Ramos (cell line): Measurements from ENCODE around the gene BFSP1.

Source experiments
- in situ Hi-C: fragments of 300-500 bp; cut with MboI; formaldehyde crosslinking; loops from one replicate; pipeline ENCODE4 v1.14.3; 2022; ENCODE audit warnings: low sequenced_read_pairs; ENCODE audit not compliant: unreplicated experiment

Gene BFSP1

GRCh38 chr20:17558154-17558940 lies 27.2 kb upstream of the BFSP1 start:
- in situ Hi-C loops: no loop called here

DNA sequence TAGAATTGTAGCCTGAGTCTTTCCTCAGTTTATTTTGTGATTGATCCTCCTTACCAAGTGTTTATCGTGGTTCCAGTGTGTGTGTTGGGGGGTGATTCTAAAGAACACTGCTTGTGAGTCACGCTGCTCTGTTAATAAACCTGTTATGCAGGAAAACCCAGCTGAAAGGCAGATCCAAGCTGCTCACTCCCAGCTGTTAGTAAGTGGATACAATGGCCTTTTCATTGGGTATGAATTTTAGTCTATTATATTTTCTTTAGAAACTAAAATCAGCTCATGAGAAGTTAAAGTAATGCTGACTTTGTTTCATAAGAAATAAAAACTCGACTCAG lies 26.5 kb upstream of the BFSP1 start:
- in situ Hi-C loops: no loop called here

- in situ Hi-C loops: no loop called here
Measured at GRCh38 chr20:17556837-17557674, 25.9 kb upstream of the BFSP1 start.

- in situ Hi-C loops: no loop called here
Measured at GRCh38 chr20:17555106-17555505, 23.9 kb upstream of the BFSP1 start.

DNA sequence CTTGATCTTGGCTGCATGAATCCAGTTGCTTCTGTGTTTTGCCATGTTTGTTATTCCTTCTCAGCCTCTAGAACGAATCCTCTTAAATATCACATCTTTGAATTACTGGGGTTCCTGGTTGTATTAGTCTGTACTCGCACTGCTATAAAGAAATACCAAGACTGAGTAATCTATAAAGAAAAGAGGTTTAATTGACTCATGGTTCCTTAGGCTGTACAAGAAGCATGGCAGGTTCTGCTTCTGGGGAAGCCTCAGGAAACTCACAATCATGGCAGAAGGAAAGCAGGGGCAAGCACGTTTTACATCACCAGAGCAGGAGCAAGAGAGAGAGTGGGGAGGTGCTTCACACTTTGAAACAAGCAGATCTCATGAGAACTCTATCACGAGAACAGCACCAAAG lies 18.0 kb upstream of the BFSP1 start:
- in situ Hi-C loops: loop anchor here (25.0 kb wide), 1 partner anchor 363 kb away; no protein-coding TSS in a partner anchor

- in situ Hi-C loops: loop anchor here (25.0 kb wide), 1 partner anchor 367 kb away; no protein-coding TSS in a partner anchor
Measured at GRCh38 chr20:17545127-17545526, 13.9 kb upstream of the BFSP1 start.

GRCh38 chr20:17543531-17544131 lies 12.5 kb upstream of the BFSP1 start:
- in situ Hi-C loops: loop anchor here (25.0 kb wide), 1 partner anchor 369 kb away; no protein-coding TSS in a partner anchor

GRCh38 chr20:17542993-17543412 lies 11.8 kb upstream of the BFSP1 start:
- in situ Hi-C loops: loop anchor here (25.0 kb wide), 1 partner anchor 369 kb away; no protein-coding TSS in a partner anchor

GRCh38 chr20:17542481-17542880 lies 11.3 kb upstream of the BFSP1 start:
- in situ Hi-C loops: loop anchor here (25.0 kb wide), 1 partner anchor 370 kb away; no protein-coding TSS in a partner anchor

- in situ Hi-C loops: loop anchor here (25.0 kb wide), 1 partner anchor 370 kb away; no protein-coding TSS in a partner anchor
Measured at GRCh38 chr20:17541996-17542395, 10.8 kb upstream of the BFSP1 start.

DNA sequence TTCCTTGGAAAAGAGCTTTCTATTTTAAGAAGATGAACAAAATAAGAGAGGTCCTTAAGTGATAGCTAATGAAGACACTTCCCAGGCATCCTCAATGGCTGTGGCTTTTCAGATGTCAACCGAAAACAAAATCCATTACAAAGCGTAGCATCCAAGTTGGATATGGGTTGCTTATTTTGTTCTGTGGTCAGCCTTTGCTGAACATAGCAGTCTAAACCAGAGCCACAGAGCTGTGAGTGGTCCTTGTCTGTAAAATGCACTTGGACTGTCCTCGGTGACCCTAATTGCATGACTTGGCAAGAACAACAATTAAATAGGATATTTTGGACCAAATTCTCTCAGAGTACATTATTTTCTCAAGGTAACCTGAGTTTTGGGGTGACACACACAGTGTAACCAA lies 10.4 kb upstream of the BFSP1 start:
- in situ Hi-C loops: loop anchor here (25.0 kb wide), 1 partner anchor 371 kb away; no protein-coding TSS in a partner anchor

GRCh38 chr20:17538517-17539170 lies 7.5 kb upstream of the BFSP1 start:
- in situ Hi-C loops: loop anchor here (25.0 kb wide), 1 partner anchor 374 kb away; no protein-coding TSS in a partner anchor

DNA sequence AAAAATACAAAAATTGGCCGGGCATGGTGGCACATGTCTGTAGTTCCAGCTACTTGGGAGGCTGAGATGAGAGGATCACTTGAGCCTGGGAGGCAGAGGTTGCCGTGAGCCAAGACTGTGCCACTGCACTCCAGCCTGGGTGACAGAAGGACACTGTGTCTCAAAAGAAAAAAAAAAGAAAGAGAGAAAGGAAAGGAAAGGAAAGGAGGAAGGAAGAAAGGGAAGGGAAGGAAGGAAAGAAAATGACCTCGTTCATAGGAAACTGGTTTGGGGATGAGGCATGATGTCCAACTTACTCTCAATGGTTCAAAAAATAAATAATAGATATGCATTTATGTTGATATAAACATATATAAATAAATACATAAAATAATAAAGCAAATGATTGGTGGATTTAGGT lies 6.8 kb upstream of the BFSP1 start:
- in situ Hi-C loops: loop anchor here (25.0 kb wide), 1 partner anchor 374 kb away; no protein-coding TSS in a partner anchor

DNA sequence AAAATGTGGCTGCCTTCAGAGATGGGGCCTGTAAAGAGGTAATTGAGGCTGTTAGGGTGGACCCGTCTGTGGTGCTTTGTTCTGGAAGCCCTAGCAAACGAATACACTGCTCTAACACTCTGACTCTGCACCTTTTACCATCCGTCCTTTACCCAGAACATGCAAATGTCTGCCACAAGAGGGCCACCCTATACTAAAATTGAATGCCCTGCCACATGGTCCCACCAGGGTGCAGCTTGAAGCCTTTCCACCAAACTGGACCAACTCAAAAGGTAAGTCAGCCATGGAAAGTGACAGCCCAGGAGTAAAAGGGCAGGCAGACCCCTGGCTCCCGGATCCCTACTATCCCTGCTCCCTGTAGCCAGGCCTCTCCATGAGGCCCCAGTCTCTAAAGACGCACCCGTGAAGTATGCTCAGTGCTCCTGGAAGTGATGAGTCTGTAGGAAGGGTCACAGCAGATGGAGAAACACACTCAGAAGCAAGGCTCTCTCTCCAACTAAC lies 5.8 kb upstream of the BFSP1 start:
- in situ Hi-C loops: loop anchor here (25.0 kb wide), 1 partner anchor 375 kb away; no protein-coding TSS in a partner anchor

DNA sequence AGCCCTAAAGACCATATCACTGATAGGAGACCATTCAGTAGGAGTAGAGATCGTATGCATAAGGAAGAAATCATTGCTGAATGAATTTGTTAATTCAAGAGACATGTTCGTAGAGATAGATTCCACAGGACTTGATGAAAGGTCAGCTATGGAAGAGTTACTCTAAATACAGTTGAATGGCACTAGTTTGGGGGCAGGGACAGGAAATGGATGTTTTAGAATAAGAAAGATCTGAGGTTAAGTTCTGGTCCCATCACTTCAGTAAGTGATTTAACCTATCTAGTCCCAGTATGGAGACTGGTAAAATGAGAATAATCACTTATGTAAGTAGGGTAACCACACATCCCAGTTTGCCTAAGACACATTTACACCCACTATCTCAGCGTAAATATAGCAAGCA lies 2.9 kb upstream of the BFSP1 start:
- in situ Hi-C loops: loop anchor here (25.0 kb wide), 1 partner anchor 378 kb away; no protein-coding TSS in a partner anchor

DNA sequence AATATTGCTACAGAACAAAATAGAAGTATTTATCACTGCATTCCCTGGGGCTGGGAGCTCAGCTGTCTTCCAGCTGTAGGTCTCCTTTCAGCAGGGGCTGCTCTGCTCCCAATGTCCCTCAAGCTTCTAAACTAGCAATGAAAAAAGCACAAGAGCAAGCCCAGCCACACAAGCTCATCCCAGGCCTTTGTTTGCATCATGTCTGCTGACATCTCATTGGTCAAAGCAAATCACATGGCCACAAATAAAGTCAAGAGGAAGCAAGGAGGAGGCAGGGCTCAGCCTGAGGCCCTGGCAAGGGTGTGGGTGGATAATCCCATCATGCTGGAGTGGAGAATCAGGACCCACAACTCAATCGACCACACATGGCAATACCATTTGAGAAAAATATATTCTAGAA lies 2.2 kb upstream of the BFSP1 start:
- in situ Hi-C loops: loop anchor here (25.0 kb wide), 1 partner anchor 379 kb away; no protein-coding TSS in a partner anchor

GRCh38 chr20:17531665-17532025 lies 466 bp upstream of the BFSP1 start:
- in situ Hi-C loops: loop anchor here (25.0 kb wide), 1 partner anchor 381 kb away; no protein-coding TSS in a partner anchor

DNA sequence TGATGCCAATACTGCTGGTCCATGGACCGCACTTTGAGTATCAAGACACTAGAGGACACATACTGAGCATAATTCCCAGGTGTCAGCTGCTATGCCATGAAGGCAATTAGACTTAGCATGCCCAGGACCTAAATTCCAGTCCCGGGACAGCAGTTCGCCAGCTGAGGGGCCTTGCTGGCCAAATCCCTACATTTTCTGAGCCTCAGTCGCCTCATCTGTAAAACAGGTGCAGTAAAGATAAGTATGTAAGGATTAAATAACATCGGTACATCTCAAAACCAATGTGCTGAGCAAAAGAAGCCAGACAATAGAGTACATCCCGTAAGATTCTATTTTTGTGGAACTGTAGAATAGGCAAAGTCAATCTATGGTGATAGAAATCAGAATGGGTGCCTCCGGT lies 1.0 kb downstream of the BFSP1 start:
- in situ Hi-C loops: loop anchor here (25.0 kb wide), 1 partner anchor 382 kb away; no protein-coding TSS in a partner anchor

- in situ Hi-C loops: loop anchor here (25.0 kb wide), 1 partner anchor 383 kb away; no protein-coding TSS in a partner anchor
Measured at GRCh38 chr20:17529586-17529985, 1.6 kb downstream of the BFSP1 start.
